C4-2B (cell line): ENCODE results near the gene TNNT2.

ENCODE experiments used
- CTCF ChIP-seq: fragments of 450-650 bp; conservative IDR thresholded peaks from 2 replicates; pipeline ENCODE4 v1.5.1; 2017; ENCODE audit warnings: mild to moderate bottlenecking
- ZFX ChIP-seq: fragments of 450-650 bp; IDR thresholded peaks from 2 replicates; pipeline ENCODE4 v1.6.1; 2017

- TF ChIP-seq CTCF = no peak
- TF ChIP-seq ZFX = no peak
These were observed 26.6 kb upstream of the TNNT2 start for GRCh38 chr1:201404055-201404454.
